HTR-8/SVneo (cell line): ENCODE data around the gene OR10G6.
"Not testable (repeated sequence)": the region's sequence is repeated elsewhere in the genome, so short reads cannot be mapped to it uniquely, and the experiment has no call there.

Source experiments
- DNase-seq: peaks from one replicate; pipeline ENCODE4 v3.0.0; 2011; ENCODE audit warnings: low spot score, mixed read lengths; ENCODE audit not compliant: insufficient read length
- FAIRE-seq: peaks from 2 replicates; lab custom pipeline; 2011; peaks lifted over from hg19 to GRCh38; lab: Jason Lieb, UNC

The OR10G6 gene

GRCh38 chr11:123995119-123995518 is at the start of gene OR10G6:
OR10G6 (minus strand) TSS chr11:123995161; CDS start chr11:123995161, 0 bp downstream.
- FAIRE-seq: no peak
- DNase-seq: no peak

- FAIRE-seq: no peak
Observed at GRCh38 chr11:124043420-124043819, 48.5 kb upstream of the OR10G6 start.

GRCh38 chr11:124041254-124041653 is 46.3 kb upstream of the OR10G6 start, which contains the start of gene OR10G7:
OR10G7 (minus strand) TSS chr11:124041325; CDS start chr11:124039001, 2,324 bp downstream.
- FAIRE-seq: no peak
- DNase-seq: no peak

More at GRCh38 chr11:124043420-124043819, 48.5 kb upstream of the OR10G6 start:
- no peak for DNase-seq

- no peak for DNase-seq
- no peak for FAIRE-seq
Observed at GRCh38 chr11:124039557-124039956, 44.6 kb upstream of the OR10G6 start.

GRCh38 chr11:124036666-124037065 is 41.7 kb upstream of the OR10G6 start:
- DNase-seq: no peak
- FAIRE-seq: no peak

GRCh38 chr11:124026498-124026897 is 31.5 kb upstream of the OR10G6 start, which contains the start of gene OR10G8:
OR10G8 (plus strand) TSS chr11:124026798; CDS start chr11:124029623, 2,825 bp downstream.
- no peak for DNase-seq
- no peak for FAIRE-seq

GRCh38 chr11:124015837-124016236 is 20.9 kb upstream of the OR10G6 start:
- DNase-seq, FAIRE-seq: not testable (repeated sequence)

GRCh38 chr11:124012697-124013096 is 17.7 kb upstream of the OR10G6 start, which contains the start of gene OR10G4:
OR10G4 (plus strand) TSS chr11:124012997; CDS start chr11:124015575, 2,578 bp downstream.
- FAIRE-seq (no peak), DNase-seq (no peak)

GRCh38 chr11:123979311-123979710 is 15.7 kb downstream of the OR10G6 start:
- FAIRE-seq (no peak), DNase-seq (no peak)

GRCh38 chr11:123977731-123978347 is 17.1 kb downstream of the OR10G6 start, which contains the start of gene OR10S1:
OR10S1 (minus strand) TSS chr11:123977781; CDS start chr11:123977664, 117 bp downstream.
- no peak for FAIRE-seq

GRCh38 chr11:123976770-123977560 is 18.0 kb downstream of the OR10G6 start:
- DNase-seq: no peak
- no peak for FAIRE-seq

More at GRCh38 chr11:123977731-123978347, 17.1 kb downstream of the OR10G6 start, which contains the start of gene OR10S1:
- DNase-seq: no peak

- peak; percentile 10 for DNase-seq
- FAIRE-seq: no peak
Observed at GRCh38 chr11:123973816-123974215, 21.1 kb downstream of the OR10G6 start.

GRCh38 chr11:123956752-123957151 is 38.2 kb downstream of the OR10G6 start:
- DNase-seq (no peak), FAIRE-seq (no peak)

GRCh38 chr11:123945132-123945531 is 49.8 kb downstream of the OR10G6 start:
- DNase-seq (no peak), FAIRE-seq (no peak)
